ENCODE data around the gene SAMD5. TPM values are rescaled to one million over a fixed set of nuclear protein-coding genes. Genes with fewer than 3 reads are reported as not detected.
"Not testable (repeated sequence)": the region's sequence is repeated elsewhere in the genome, so short reads cannot be mapped to it uniquely, and the experiment has no call there.

Gene SAMD5
- polyA plus RNA-seq, 1 experiment = 3.1 TPM

- TF ChIP-seq CTCF (IDR thresholded peaks at IDR 0.05; ENCODE audit: low read depth, low read length) = no peak
- POLR2A ChIA-PET = interaction anchor here (0.6 kb wide), 1 partner anchor 598 kb away, joined by 3 read pairs; no protein-coding TSS in a partner anchor
- CTCF ChIA-PET = no interaction called here
- no peak for DNase-seq (ENCODE audit: low read depth, low spot score)
- Histone ChIP-seq H3K4me3 (ENCODE audit: low read depth, low read length) (no peak overlapping the region), H3K27me3 (ENCODE audit: control insufficient read depth, insufficient read depth, low read length) (no peaks in the 10 kb centered on the region), H3K27ac (ENCODE audit: low read depth, low read length) (no peak overlapping the region), H3K9me3 (ENCODE audit: control insufficient read depth, insufficient read depth, low read length) (no peaks in the 10 kb centered on the region)
Observed at GRCh38 chr6:147534116-147534860, 25.8 kb downstream of the SAMD5 start.

DNA sequence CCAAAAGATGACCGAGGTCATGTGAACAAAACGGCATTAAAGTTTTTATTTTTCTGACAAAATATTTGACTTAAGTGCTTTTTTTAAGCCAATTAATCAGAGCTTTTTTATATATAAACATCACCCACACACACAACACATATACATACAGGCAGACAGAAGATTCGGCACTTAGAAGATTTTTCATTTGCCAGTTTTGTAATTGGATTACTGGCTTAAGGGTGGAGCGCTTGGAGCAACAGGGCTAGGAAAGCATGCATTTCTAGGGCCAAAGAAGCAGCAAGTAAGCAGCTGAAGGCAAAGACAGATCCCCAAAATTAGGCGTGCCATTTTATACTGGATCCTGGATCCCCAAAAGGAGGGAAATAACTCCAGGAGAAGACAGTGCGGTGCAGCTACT, 30.3 kb downstream of the SAMD5 start:
- DNase-seq (ENCODE audit: low read depth, low spot score) = no peak
- no peak overlapping the region for H3K4me3 ChIP-seq (ENCODE audit: low read depth, low read length)
- POLR2A ChIA-PET = no interaction called here

GRCh38 chr6:147540075-147540474, 31.6 kb downstream of the SAMD5 start:
- no peak overlapping the region for H3K27ac ChIP-seq (ENCODE audit: low read depth, low read length)
- DNase-seq (ENCODE audit: low read depth, low spot score) = no peak
- TF ChIP-seq CTCF (IDR thresholded peaks at IDR 0.05; ENCODE audit: low read depth, low read length) = no peak
- peaks cover 4% of the 10 kb centered on the region for H3K9me3 ChIP-seq (ENCODE audit: control insufficient read depth, insufficient read depth, low read length)
- ChIA-PET CTCF (interaction anchor here (0.7 kb wide), 2 partner anchors 33 to 60 kb away, joined by 5 to 8 read pairs; no protein-coding TSS in a partner anchor), POLR2A (no interaction called here)
- no peak overlapping the region for H3K4me3 ChIP-seq (ENCODE audit: low read depth, low read length)
- no peaks in the 10 kb centered on the region for H3K27me3 ChIP-seq (ENCODE audit: control insufficient read depth, insufficient read depth, low read length)

More for the DNA sequence above, 30.3 kb downstream of the SAMD5 start:
- no peak for TF ChIP-seq CTCF (IDR thresholded peaks at IDR 0.05; ENCODE audit: low read depth, low read length)
- H3K27ac ChIP-seq (ENCODE audit: low read depth, low read length) = no peak overlapping the region
- H3K9me3 ChIP-seq (ENCODE audit: control insufficient read depth, insufficient read depth, low read length) = peaks cover 4% of the 10 kb centered on the region
- no peaks in the 10 kb centered on the region for H3K27me3 ChIP-seq (ENCODE audit: control insufficient read depth, insufficient read depth, low read length)
- CTCF ChIA-PET = no interaction called here

GRCh38 chr6:147542436-147542835, 33.9 kb downstream of the SAMD5 start:
- H3K27ac ChIP-seq (ENCODE audit: low read depth, low read length); CTCF ChIA-PET; H3K9me3 ChIP-seq (ENCODE audit: control insufficient read depth, insufficient read depth, low read length); DNase-seq (ENCODE audit: low read depth, low spot score); POLR2A ChIA-PET; H3K4me3 ChIP-seq (ENCODE audit: low read depth, low read length); H3K27me3 ChIP-seq (ENCODE audit: control insufficient read depth, insufficient read depth, low read length): not testable (repeated sequence)

GRCh38 chr6:147544420-147544819, 35.9 kb downstream of the SAMD5 start:
- CTCF ChIA-PET = no interaction called here
- Histone ChIP-seq H3K27ac (ENCODE audit: low read depth, low read length) (no peak overlapping the region), H3K27me3 (ENCODE audit: control insufficient read depth, insufficient read depth, low read length) (no peaks in the 10 kb centered on the region), H3K9me3 (ENCODE audit: control insufficient read depth, insufficient read depth, low read length) (peaks cover 4% of the 10 kb centered on the region), H3K4me3 (ENCODE audit: low read depth, low read length) (no peak overlapping the region)
- no peak for DNase-seq (ENCODE audit: low read depth, low spot score)
- no peak for TF ChIP-seq CTCF (IDR thresholded peaks at IDR 0.05; ENCODE audit: low read depth, low read length)
- POLR2A ChIA-PET = no interaction called here

All from AG04450 (cell line).